Fibroblast of skin of right quadriceps (primary cell): ENCODE results near the gene FMN2.

Source experiments
- DNase-seq: peaks from one replicate; pipeline ENCODE4 v3.0.0-alpha.2; 2013

The FMN2 gene

GRCh38 chr1:240099329-240099728 is 7.6 kb downstream of the FMN2 start:
- no peak for DNase-seq

GRCh38 chr1:240099748-240100147 is 8.1 kb downstream of the FMN2 start:
- DNase-seq = no peak

DNA sequence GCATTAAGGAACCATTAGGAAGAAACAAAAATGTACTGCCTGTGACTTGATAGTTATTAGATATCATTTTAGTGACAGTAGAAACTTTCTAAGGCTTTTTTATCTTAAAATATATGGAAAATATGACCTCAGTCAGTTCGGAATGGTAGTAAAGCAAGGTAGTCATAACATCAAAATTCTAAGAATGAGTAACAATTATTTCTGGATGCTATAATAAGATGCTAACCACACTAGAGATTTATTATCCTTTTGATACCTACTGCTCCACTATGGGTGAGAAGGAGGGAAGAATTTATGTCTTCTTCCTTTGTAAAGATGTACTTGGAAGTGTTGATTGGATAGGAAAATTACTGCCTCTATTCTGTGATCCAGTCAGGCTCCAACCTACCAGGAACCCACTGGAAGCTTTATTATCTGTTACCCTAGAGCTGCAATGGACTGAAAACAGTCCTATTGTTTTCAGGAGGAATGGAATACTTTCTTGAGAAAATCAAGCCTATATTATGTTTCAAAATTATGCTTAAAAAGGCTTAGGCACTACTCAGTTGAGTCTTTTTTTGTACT is 8.8 kb downstream of the FMN2 start:
- DNase-seq = peak; percentile 88

- no peak for DNase-seq
Observed at GRCh38 chr1:240101306-240101705, 9.6 kb downstream of the FMN2 start.

DNA sequence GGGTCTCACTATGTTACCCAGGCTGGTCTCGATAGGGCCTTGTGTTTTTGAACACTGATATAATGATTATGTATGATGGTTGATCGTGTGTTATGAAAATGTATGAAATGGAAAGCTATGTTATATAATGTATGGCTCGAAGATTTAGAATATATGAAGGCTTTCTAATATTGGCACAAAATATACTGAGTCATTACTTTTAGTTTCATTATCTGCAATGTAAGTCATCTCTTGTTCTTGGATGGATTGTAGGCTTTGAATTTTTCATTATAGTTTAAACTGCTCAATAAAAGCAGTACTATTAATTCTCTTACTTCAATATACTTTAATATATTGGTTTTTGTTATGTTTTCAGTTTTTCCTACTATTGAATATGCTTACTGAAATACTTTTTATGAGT is 10.1 kb downstream of the FMN2 start:
- no peak for DNase-seq

DNA sequence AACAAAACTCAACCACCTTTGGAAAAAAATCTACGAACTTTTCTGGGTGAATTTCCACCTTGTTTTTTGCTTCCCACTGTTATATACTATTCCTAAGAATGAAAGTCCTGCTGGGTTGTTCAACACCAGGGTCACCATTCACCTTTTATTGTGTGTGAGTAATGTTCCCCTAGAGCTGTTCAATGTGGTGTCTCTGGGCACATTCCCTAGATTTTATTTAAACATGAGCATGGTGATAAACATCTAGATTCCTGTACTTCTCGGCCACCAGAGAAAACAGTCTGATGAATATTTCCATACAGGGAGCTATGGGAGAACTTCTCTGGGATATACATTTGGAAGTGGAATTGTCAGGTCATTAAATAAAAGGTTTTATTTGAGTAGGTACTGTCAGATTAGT is 13.0 kb downstream of the FMN2 start:
- DNase-seq = no peak

DNA sequence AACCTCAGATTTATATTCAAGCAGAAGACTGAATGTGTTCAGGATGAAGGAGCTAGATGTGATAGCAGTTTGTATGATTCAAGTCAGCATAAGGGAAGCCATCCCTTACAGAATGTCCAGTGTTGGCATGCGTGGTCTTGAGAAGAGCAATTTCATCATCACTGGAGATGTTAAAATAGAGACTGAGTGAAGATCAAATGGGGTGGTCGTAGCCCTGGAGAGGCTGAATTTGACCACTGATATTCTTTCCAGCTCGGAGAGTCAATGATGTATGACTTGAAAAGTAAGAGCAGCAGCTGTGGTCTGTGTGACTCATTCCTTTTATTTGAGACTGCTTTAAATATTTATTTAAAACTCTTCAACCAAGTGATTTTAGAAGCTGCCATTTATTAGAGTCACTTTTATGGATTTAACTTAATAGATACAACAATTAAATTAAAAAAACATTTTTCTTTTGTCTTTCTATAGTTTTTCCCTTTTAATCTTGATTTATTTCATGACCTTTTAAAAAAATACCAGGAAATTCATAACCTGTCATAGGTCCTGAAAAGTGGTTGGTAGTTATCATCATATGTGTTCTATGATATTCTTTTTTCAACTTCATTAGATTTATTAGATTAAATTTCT is 15.5 kb downstream of the FMN2 start:
- DNase-seq = peak; percentile 81

- DNase-seq = no peak
Observed at GRCh38 chr1:240109130-240109529, 17.4 kb downstream of the FMN2 start.

GRCh38 chr1:240109920-240110636 is 18.4 kb downstream of the FMN2 start:
- DNase-seq = no peak

GRCh38 chr1:240111558-240111957 is 19.9 kb downstream of the FMN2 start:
- DNase-seq = no peak

DNA sequence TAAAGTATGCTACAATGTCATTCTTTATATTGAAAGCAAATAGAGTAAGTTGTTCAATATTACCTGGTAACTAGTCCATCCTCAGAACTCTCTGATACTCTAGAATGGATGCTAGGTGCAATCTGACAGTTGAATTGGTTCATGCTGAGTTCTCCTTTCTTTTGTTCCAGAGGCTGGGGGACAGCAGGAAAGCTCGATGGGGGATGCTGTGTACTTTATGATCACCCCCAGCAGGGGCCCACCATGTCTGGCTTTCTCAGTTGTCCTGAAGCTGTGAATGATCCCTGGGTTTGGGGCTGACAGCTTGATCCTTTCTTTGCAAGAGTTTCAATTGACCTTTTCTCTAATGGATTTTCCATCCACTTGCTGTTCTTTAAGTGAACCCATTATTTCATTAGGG is 22.5 kb downstream of the FMN2 start:
- DNase-seq = no peak

DNA sequence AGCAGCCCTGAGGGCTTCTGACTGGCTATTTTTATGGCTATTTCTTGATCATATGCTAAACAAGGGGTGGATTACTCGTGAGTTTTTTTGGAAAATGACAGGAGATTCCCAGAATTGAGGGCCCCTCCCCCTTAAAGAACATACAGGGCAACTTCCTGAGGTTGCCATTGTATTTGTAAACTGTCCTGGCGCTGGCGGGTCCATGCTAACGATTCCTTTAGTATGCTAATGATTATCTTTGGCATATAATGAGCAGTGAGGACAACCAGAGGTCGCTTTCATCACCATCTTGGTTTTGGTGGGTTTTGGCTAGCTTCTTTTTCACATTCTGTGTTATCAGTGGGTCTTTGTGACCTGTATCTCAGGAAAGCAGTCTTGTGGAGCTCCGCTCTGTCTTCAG is 24.1 kb downstream of the FMN2 start:
- DNase-seq = no peak

DNA sequence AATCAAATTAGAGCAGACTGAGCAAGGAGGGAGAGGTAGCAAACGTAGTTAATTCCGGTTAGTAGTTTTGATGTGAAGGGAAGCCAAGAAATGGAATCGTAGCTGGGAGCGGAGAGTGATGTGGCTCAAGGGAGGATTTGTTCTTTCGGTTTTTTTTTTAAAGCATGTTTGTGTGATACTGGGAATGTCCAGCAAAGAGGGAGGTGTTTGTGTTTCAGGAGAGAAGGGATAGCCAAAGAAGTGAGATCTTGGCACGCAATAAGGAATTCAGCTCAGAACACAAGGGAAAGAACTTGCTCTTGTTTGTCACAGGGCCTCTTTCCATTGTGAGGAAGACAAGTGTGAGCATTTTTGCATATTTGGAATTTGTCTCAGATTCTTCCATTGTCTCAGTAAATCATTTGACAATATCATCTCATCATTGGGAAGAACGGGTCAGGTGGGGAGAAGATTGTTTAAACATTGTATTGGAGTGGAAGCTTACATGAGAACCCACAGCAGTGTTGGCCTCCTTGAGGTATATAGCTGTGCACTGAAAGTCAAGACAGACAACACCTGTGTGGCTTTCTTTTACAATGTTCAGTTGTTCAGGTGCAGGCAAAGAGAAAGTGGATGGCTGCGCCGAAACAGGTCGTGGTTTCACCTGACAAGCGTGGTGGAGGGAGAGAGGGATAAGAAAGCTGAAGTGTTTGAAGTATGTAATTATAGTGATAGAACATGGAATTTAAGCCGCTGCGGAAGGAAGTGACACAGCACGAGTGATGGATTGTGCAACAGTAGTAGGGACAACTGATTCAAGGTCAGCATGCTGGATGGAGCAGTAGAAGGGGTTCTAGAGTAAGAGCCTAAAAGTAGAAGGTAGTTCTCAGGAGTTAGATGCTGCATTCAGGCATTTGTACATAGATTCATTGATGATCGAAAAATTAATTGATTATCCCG is 25.4 kb downstream of the FMN2 start:
- no peak for DNase-seq

DNA sequence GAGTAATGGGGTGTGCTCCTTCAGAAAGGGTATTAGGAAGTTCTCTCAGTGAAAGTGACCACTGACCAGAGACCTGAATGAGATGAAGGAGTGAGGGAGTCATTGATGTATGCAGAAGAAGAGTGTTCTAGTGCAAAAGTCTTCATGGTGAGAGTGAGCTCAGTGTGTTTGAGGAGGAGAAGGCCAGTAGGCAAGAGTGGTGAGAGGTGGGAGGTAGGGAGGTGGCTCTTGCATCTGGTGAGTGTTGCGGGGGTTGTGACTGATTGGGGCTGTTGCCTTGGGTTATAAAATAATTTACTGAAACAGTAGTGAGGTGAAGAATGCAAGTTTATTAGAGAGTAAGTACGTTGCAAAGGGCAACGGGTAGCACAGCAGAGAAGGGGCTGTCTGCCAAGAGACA is 26.2 kb downstream of the FMN2 start:
- DNase-seq = no peak

GRCh38 chr1:240122639-240123613 is 31.2 kb downstream of the FMN2 start:
- no peak for DNase-seq

DNA sequence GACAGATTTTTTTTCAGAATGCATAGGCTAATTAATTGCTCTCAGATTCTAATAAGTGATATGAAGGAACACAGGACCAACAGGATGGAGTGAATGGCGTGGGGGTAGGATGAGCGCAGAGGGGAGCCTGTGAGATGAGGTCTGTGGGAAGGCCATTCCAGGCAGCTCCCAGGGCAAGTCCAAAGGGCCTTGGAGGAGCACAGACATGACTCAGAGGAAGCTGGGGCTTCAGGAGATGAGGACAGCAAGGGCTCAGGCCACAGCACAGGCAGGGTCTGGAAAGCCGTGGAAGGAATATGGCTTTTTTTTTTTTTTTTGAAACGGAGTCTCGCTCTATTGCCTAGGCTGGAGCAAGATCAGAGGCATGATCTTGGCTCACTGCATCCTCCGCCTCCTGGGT is 35.1 kb downstream of the FMN2 start:
- no peak for DNase-seq

GRCh38 chr1:240128366-240128765 is 36.7 kb downstream of the FMN2 start:
- no peak for DNase-seq

GRCh38 chr1:240134113-240134512 is 42.4 kb downstream of the FMN2 start:
- DNase-seq = no peak

DNA sequence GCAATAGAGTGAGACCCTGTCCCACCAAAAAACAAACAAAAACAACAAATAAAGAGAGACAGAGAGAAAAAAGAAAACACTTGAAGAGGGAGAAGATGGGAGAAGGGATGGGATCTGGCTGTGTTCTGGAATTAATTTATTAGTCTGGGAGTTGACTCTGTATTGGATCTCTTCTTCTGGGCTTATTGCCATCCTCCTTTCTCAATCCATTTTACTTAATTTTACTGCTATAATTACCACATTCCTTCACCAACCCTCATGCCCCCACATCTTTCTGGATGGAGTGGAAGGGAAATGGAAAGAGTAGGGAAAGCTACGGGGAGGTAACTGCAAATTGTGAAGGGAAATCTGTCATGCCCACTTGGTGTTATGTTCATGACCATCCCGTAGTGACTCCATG is 42.9 kb downstream of the FMN2 start:
- DNase-seq = peak; percentile 73

DNA sequence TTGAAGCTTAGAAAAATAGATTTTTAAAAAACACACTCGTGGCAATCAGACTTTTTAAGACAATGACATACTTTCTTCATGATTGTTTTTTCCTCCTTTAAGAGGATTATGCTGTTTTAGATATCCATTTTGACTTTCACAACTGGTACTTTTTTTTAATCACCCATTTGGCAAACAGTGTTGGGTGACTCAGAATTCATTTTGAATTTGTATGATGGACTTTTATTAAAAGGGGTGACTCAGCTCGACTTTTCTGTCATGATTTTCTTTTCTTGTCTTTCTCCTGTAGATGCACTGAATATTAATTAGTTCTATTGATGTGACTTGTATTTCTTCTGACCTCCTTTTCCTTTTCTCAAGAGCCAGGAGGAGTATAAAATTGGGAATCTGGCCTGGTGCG is 44.7 kb downstream of the FMN2 start:
- DNase-seq = peak; percentile 47

DNA sequence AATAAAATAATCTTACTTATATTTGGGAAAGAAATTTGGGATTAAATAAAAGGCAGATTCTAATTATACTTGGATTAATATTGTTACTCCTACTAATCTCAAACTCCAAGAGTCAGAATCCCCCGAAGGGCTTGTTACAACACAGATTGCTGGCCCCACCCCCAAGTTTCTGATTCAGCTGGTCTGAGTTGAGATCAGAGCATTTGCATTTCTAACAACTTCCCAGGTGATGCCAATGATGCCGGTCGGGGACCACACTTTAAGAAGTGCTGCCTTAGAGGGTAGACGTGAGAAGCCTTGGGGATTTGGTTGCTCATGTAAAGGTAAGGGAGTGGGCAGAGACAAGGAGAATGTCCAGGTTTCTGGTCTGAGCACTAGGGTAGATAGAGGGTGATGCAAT is 47.2 kb downstream of the FMN2 start:
- no peak for DNase-seq

DNA sequence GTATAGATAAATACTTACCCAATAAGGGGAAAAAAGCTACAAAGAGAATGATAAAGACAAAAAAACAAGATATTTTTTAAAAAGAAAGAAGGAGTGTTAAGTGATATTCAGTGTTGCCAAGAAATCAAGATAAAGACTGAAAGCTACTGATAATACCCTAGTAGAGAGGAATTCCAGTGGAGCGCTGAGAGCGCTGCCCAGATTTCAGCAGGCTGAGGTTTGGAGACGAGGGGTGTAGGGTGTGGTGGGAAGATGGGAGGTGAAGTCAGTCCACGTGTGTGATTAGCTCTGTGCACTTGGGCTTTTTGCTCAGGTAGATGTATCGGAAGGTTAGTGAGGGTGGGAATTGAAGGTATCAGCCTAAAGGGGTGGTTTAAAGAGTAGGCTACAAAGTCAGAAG is 47.8 kb downstream of the FMN2 start:
- DNase-seq = no peak
